Measurements from ENCODE around the gene PPP1R7. TPM values are rescaled to one million over a fixed set of nuclear protein-coding genes. Genes with fewer than 3 reads are reported as not detected.
A peak's percentile ranks its signal among the peaks of the same experiment; 100 is the strongest.

PPP1R7 gene
- total and polyA plus RNA-seq, 7 donors = 44.0 to 108 (median 72.5) TPM

- Histone ChIP-seq H3K9me3 (no peaks in the 10 kb centered on the region), H3K4me1 (no peaks in the 10 kb centered on the region), H3K27me3 (ENCODE audit: insufficient read depth in 3 of 3, low read length in 2 of 3) (no peaks in the 10 kb centered on the region), H3K27ac (no peak overlapping the region), H3K4me3 (no peak overlapping the region), H3K36me3 (ENCODE audit: insufficient read depth in 1 of 2, low read depth in 1 of 2) (no peaks in the 10 kb centered on the region)
- DNase-seq = no peak
- TF ChIP-seq, protein P1, sequence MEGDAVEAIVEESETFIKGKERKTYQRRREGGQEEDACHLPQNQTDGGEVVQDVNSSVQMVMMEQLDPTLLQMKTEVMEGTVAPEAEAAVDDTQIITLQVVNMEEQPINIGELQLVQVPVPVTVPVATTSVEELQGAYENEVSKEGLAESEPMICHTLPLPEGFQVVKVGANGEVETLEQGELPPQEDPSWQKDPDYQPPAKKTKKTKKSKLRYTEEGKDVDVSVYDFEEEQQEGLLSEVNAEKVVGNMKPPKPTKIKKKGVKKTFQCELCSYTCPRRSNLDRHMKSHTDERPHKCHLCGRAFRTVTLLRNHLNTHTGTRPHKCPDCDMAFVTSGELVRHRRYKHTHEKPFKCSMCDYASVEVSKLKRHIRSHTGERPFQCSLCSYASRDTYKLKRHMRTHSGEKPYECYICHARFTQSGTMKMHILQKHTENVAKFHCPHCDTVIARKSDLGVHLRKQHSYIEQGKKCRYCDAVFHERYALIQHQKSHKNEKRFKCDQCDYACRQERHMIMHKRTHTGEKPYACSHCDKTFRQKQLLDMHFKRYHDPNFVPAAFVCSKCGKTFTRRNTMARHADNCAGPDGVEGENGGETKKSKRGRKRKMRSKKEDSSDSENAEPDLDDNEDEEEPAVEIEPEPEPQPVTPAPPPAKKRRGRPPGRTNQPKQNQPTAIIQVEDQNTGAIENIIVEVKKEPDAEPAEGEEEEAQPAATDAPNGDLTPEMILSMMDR (IDR thresholded peaks at IDR 0.05) = no peak
- WGBS, 3 donors = 86 to 90% (median 89%) methylated on average over 24 of the region's 24 CpGs
- intact Hi-C loops (cut with DNase I) = no loop called here
- no peak for ATAC-seq
These were observed 31.3 kb upstream of the PPP1R7 start for GRCh38 chr2:241118737-241119505.

GRCh38 chr2:241120440-241120839 is 29.8 kb upstream of the PPP1R7 start:
- no peak for DNase-seq
- no peak overlapping the region for H3K4me3 ChIP-seq
- 95 to 100% (median 99%) methylated on average over 2 of the region's 2 CpGs for WGBS, 3 donors
- TF ChIP-seq, protein P1 (IDR thresholded peaks at IDR 0.05) = no peak
- H3K4me1 ChIP-seq = no peaks in the 10 kb centered on the region
- no peaks in the 10 kb centered on the region for H3K36me3 ChIP-seq (ENCODE audit: insufficient read depth in 1 of 2, low read depth in 1 of 2)
- intact Hi-C loops (cut with DNase I) = no loop called here
- no peaks in the 10 kb centered on the region for H3K9me3 ChIP-seq
- H3K27me3 ChIP-seq (ENCODE audit: insufficient read depth in 3 of 3, low read length in 2 of 3) = no peaks in the 10 kb centered on the region
- ATAC-seq = no peak
- no peak overlapping the region for H3K27ac ChIP-seq

GRCh38 chr2:241121008-241121407 is 29.3 kb upstream of the PPP1R7 start:
- intact Hi-C loops (cut with DNase I) = no loop called here
- H3K27ac ChIP-seq = no peak overlapping the region
- no peaks in the 10 kb centered on the region for H3K4me1 ChIP-seq
- 93 to 96% (median 95%) methylated on average over 5 of the region's 5 CpGs for WGBS, 3 donors
- H3K27me3 ChIP-seq (ENCODE audit: insufficient read depth in 3 of 3, low read length in 2 of 3) = no peaks in the 10 kb centered on the region
- ATAC-seq (no peak), DNase-seq (no peak)
- TF ChIP-seq, protein P1 (IDR thresholded peaks at IDR 0.05) = no peak
- H3K4me3 ChIP-seq = no peak overlapping the region
- H3K9me3 ChIP-seq = no peaks in the 10 kb centered on the region
- no peaks in the 10 kb centered on the region for H3K36me3 ChIP-seq (ENCODE audit: insufficient read depth in 1 of 2, low read depth in 1 of 2)

DNA sequence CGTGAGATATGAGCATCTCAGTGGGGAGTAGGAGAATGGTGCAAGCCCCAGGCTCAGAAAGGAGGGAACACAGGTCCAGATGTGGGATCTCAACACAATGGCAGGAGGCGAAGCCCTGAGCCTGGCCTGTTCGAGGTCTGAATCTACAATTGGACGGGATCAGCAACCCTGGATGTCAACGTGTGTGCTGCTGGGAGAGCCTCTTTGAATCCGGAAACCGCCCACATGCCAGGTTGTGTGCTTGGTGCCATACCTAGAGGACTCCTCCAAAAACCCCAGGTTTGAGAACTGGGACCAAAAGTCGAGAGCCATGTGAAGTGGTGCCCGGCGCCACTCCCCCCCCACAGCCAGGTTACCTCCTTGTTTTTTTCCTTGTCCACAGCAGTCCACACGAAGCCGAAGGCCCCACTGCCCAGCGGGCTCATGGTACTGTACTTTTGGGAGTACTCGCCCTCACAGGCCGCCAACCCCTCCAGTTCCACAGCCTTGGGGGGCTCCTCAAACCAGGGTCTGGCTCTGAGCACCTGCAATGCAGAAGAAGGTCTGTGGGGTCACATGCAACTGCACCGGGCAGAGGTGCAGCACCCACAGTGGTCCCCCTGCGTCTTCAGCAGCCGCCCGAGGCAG is 27.8 kb upstream of the PPP1R7 start:
- no peak overlapping the region for H3K4me3 ChIP-seq
- H3K36me3 ChIP-seq (ENCODE audit: insufficient read depth in 1 of 2, low read depth in 1 of 2) = no peaks in the 10 kb centered on the region
- H3K27me3 ChIP-seq (ENCODE audit: insufficient read depth in 3 of 3, low read length in 2 of 3) = no peaks in the 10 kb centered on the region
- DNase-seq (peak in 1 of 2 donors; percentile 39), ATAC-seq (no peak)
- no peaks in the 10 kb centered on the region for H3K4me1 ChIP-seq
- WGBS, 3 donors = 88 to 95% (median 95%) methylated on average over 19 of the region's 19 CpGs
- no peak overlapping the region for H3K27ac ChIP-seq
- H3K9me3 ChIP-seq = no peaks in the 10 kb centered on the region
- intact Hi-C loops (cut with DNase I) = no loop called here
- TF ChIP-seq, protein P1 (IDR thresholded peaks at IDR 0.05) = no peak

Measured in psoas muscle (tissue), 8 donors.